ENCODE measurements around the gene CRAMP1. TPM values are rescaled to one million over a fixed set of nuclear protein-coding genes. Genes with fewer than 3 reads are reported as not detected.

CRAMP1 gene
- polyA plus RNA-seq, 1 of the 3 experiments (the other 2 are of a cell fraction) = 9.5 TPM

DNA sequence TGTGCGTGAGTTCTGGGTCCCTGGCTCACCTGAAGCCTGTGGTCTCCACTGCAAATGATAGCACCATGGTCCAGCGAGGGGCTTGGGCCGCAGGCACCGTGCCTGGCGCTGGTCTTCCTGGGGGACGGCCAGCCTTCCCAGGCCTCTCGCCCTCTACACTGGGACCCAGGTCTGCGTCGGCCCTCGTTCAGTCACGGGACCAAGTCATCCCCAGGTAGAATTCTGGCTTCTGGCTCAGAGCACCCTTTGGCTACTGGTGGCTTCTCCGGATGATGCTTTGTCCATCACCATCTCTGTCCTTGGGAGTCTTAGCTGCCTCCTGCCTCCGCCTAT lies 20.4 kb downstream of the CRAMP1 start:
- ChIA-PET CTCF (no interaction called here), POLR2A (no interaction called here)
- H3K4me1 ChIP-seq (ENCODE audit: control insufficient read depth in 1 of 2, insufficient read depth in 2 of 2, low read depth in 1 of 2, low read length in 1 of 2) = no peaks in the 10 kb centered on the region
- no peak overlapping the region for H3K9ac ChIP-seq
- DNase-seq = no peak
- peaks cover 21 to 42% of the 10 kb centered on the region in 2 experiments for H3K36me3 ChIP-seq (replicated peaks in 1 of 2; ENCODE audit: control insufficient read depth in 1 of 2, insufficient read depth in 2 of 2, low read length in 1 of 2)
- no peak overlapping the region for H3K4me2 ChIP-seq
- peaks cover 57% of the 10 kb centered on the region for H3K79me2 ChIP-seq (ENCODE audit: insufficient read depth)
- H3K27me3 ChIP-seq (ENCODE audit: insufficient read depth) = no peaks in the 10 kb centered on the region
- H3K27ac ChIP-seq (ENCODE audit: low read depth in 2 of 2, low read length in 1 of 2) = no peak overlapping the region
- H3K9me3 ChIP-seq = no peaks in the 10 kb centered on the region
- WGBS (ENCODE audit: low lambda C conversion rate) = 100% methylated on average over 5 of the region's 13 CpGs
- H3F3A ChIP-seq (replicated peaks; ENCODE audit: insufficient read depth) = no peaks in the 10 kb centered on the region
- TF ChIP-seq EP300 (IDR thresholded peaks at IDR 0.05; ENCODE audit: borderline replicate concordance in 1 of 2, low read depth in 1 of 2, low read length in 1 of 2) = no peak
- no peak for TF ChIP-seq RAD21 (IDR thresholded peaks at IDR 0.05; ENCODE audit: low read length)
- no peak for TF ChIP-seq MEF2A (IDR thresholded peaks at IDR 0.05; ENCODE audit: borderline replicate concordance, low read depth)
- TF ChIP-seq, protein P1, sequence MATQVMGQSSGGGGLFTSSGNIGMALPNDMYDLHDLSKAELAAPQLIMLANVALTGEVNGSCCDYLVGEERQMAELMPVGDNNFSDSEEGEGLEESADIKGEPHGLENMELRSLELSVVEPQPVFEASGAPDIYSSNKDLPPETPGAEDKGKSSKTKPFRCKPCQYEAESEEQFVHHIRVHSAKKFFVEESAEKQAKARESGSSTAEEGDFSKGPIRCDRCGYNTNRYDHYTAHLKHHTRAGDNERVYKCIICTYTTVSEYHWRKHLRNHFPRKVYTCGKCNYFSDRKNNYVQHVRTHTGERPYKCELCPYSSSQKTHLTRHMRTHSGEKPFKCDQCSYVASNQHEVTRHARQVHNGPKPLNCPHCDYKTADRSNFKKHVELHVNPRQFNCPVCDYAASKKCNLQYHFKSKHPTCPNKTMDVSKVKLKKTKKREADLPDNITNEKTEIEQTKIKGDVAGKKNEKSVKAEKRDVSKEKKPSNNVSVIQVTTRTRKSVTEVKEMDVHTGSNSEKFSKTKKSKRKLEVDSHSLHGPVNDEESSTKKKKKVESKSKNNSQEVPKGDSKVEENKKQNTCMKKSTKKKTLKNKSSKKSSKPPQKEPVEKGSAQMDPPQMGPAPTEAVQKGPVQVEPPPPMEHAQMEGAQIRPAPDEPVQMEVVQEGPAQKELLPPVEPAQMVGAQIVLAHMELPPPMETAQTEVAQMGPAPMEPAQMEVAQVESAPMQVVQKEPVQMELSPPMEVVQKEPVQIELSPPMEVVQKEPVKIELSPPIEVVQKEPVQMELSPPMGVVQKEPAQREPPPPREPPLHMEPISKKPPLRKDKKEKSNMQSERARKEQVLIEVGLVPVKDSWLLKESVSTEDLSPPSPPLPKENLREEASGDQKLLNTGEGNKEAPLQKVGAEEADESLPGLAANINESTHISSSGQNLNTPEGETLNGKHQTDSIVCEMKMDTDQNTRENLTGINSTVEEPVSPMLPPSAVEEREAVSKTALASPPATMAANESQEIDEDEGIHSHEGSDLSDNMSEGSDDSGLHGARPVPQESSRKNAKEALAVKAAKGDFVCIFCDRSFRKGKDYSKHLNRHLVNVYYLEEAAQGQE (IDR thresholded peaks at IDR 0.05; ENCODE audit: low read depth, low read length) = no peak
- no peak for TF ChIP-seq ELF1 (IDR thresholded peaks at IDR 0.05)
- no peak for TF ChIP-seq RFX5 (IDR thresholded peaks at IDR 0.05; ENCODE audit: low read length)
- TF ChIP-seq FOSL2 (IDR thresholded peaks at IDR 0.05; ENCODE audit: borderline replicate concordance, low read depth) = no peak
- no peak for TF ChIP-seq RCOR1 (IDR thresholded peaks at IDR 0.05; ENCODE audit: low read length)
- no peak for TF ChIP-seq EZH2phosphoT487 (IDR thresholded peaks at IDR 0.05; ENCODE audit: borderline replicate concordance, low read depth)
- TF ChIP-seq, protein P2, sequence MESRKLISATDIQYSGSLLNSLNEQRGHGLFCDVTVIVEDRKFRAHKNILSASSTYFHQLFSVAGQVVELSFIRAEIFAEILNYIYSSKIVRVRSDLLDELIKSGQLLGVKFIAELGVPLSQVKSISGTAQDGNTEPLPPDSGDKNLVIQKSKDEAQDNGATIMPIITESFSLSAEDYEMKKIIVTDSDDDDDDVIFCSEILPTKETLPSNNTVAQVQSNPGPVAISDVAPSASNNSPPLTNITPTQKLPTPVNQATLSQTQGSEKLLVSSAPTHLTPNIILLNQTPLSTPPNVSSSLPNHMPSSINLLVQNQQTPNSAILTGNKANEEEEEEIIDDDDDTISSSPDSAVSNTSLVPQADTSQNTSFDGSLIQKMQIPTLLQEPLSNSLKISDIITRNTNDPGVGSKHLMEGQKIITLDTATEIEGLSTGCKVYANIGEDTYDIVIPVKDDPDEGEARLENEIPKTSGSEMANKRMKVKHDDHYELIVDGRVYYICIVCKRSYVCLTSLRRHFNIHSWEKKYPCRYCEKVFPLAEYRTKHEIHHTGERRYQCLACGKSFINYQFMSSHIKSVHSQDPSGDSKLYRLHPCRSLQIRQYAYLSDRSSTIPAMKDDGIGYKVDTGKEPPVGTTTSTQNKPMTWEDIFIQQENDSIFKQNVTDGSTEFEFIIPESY (IDR thresholded peaks at IDR 0.05; ENCODE audit: borderline replicate concordance, low read depth) = no peak
- TF ChIP-seq RXRA (IDR thresholded peaks at IDR 0.05; ENCODE audit: borderline replicate concordance, low read depth) = no peak
- TF ChIP-seq, protein P3, sequence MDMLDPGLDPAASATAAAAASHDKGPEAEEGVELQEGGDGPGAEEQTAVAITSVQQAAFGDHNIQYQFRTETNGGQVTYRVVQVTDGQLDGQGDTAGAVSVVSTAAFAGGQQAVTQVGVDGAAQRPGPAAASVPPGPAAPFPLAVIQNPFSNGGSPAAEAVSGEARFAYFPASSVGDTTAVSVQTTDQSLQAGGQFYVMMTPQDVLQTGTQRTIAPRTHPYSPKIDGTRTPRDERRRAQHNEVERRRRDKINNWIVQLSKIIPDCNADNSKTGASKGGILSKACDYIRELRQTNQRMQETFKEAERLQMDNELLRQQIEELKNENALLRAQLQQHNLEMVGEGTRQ (IDR thresholded peaks at IDR 0.05; ENCODE audit: borderline replicate concordance, low read depth, low read length) = no peak
- no peak for TF ChIP-seq JUND (IDR thresholded peaks at IDR 0.05)
- no peak for TF ChIP-seq TCF12 (IDR thresholded peaks at IDR 0.05)
- no peaks in the 10 kb centered on the region for H3K9me2 ChIP-seq
- no peak overlapping the region for H3K4me3 ChIP-seq (ENCODE audit: low read depth in 2 of 2, low read length in 1 of 2)
- peaks cover 27% of the 10 kb centered on the region for H4K20me1 ChIP-seq (ENCODE audit: insufficient read depth)
- H2AFZ ChIP-seq (ENCODE audit: low read depth) = no peak overlapping the region

Measured in SK-N-SH (cell line).